Nephron progenitor cell (in vitro differentiated cells): Measurements from ENCODE around the gene LRATD1.

Experiments
- DNase-seq: peaks from one replicate; pipeline ENCODE4 v3.0.0; 2021
- H3K27ac Mint-ChIP-seq: 2 replicates; pipeline ENCODE4 v1.8.0; 2021; ENCODE audit warnings: mild to moderate bottlenecking, moderate library complexity, mixed read lengths
- H3K27me3 Mint-ChIP-seq: 2 replicates; pipeline ENCODE4 v1.8.0; 2021; ENCODE audit warnings: mild to moderate bottlenecking, low read depth, mixed read lengths; ENCODE audit not compliant: poor library complexity
- H3K36me3 Mint-ChIP-seq: 2 replicates; pipeline ENCODE4 v1.8.0; 2021; ENCODE audit warnings: low read depth, mixed read lengths
- H3K4me1 Mint-ChIP-seq: 2 replicates; pipeline ENCODE4 v1.8.0; 2021; ENCODE audit warnings: mixed read lengths
- H3K4me3 Mint-ChIP-seq: 2 replicates; pipeline ENCODE4 v1.8.0; 2021; ENCODE audit warnings: mild to moderate bottlenecking, moderate library complexity, mixed read lengths
- H3K9me3 Mint-ChIP-seq: 2 replicates; pipeline ENCODE4 v1.8.0; 2021; ENCODE audit warnings: mild to moderate bottlenecking, moderate library complexity, mixed read lengths
- CTCF ChIP-seq: fragments of 200-600 bp; sonication (generic); IDR thresholded peaks from 2 replicates; pipeline ENCODE4 v1.5.0; 2021; ENCODE audit warnings: antibody characterized with exemption

The LRATD1 gene

GRCh38 chr2:14633461-14634181 lies 1.1 kb downstream of the LRATD1 start:
- no peaks in the 10 kb centered on the region for H3K9me3 Mint-ChIP-seq
- TF ChIP-seq CTCF, result no peak
- H3K27ac Mint-ChIP-seq, result no peak overlapping the region
- peaks cover 38% of the 10 kb centered on the region for H3K4me1 Mint-ChIP-seq
- peak overlapping the region; percentile 96 for H3K4me3 Mint-ChIP-seq
- H3K27me3 Mint-ChIP-seq, result peaks cover 58% of the 10 kb centered on the region
- H3K36me3 Mint-ChIP-seq, result peaks cover 12% of the 10 kb centered on the region
- DNase-seq, result peak; percentile 31

GRCh38 chr2:14634182-14634488 lies 1.6 kb downstream of the LRATD1 start:
- Mint-ChIP-seq H3K27ac (no peak overlapping the region), H3K36me3 (peaks cover 12% of the 10 kb centered on the region), H3K9me3 (no peaks in the 10 kb centered on the region), H3K27me3 (peaks cover 58% of the 10 kb centered on the region), H3K4me1 (peaks cover 38% of the 10 kb centered on the region), H3K4me3 (peak overlapping the region; percentile 96)
- no peak for TF ChIP-seq CTCF
- DNase-seq, result no peak

- peaks cover 12% of the 10 kb centered on the region for H3K36me3 Mint-ChIP-seq
- H3K9me3 Mint-ChIP-seq, result no peaks in the 10 kb centered on the region
- TF ChIP-seq CTCF, result peak; percentile 72
- peaks cover 38% of the 10 kb centered on the region for H3K4me1 Mint-ChIP-seq
- peak overlapping the region; percentile 90 for H3K4me3 Mint-ChIP-seq
- DNase-seq, result peak; percentile 86
- peaks cover 53% of the 10 kb centered on the region for H3K27me3 Mint-ChIP-seq
- peak overlapping the region; percentile 74 for H3K27ac Mint-ChIP-seq
Observed at GRCh38 chr2:14634489-14635390, 2.2 kb downstream of the LRATD1 start.

GRCh38 chr2:14635391-14635871 lies 2.9 kb downstream of the LRATD1 start:
- no peaks in the 10 kb centered on the region for H3K9me3 Mint-ChIP-seq
- peak overlapping the region; percentile 74 for H3K27ac Mint-ChIP-seq

GRCh38 chr2:14638488-14638887 lies 6.0 kb downstream of the LRATD1 start:
- Mint-ChIP-seq H3K27me3 (peaks cover 23% of the 10 kb centered on the region), H3K4me3 (no peak overlapping the region), H3K4me1 (peaks cover 22% of the 10 kb centered on the region), H3K36me3 (peaks cover 14% of the 10 kb centered on the region), H3K9me3 (no peaks in the 10 kb centered on the region), H3K27ac (no peak overlapping the region)
- TF ChIP-seq CTCF, result no peak
- DNase-seq, result no peak

More at GRCh38 chr2:14635391-14635871, 2.9 kb downstream of the LRATD1 start:
- H3K36me3 Mint-ChIP-seq, result peaks cover 12% of the 10 kb centered on the region
- H3K4me1 Mint-ChIP-seq, result peaks cover 38% of the 10 kb centered on the region
- DNase-seq, result peak; percentile 80
- H3K27me3 Mint-ChIP-seq, result peaks cover 46% of the 10 kb centered on the region
- no peak for TF ChIP-seq CTCF
- H3K4me3 Mint-ChIP-seq, result peak overlapping the region; percentile 90
